ENCODE results near the gene C2CD2. TPM values are rescaled to one million over a fixed set of nuclear protein-coding genes. Genes with fewer than 3 reads are reported as not detected.

C2CD2 gene
- total and polyA plus RNA-seq, 2 of the 8 experiments (the other 6 are each of a cell fraction or from before 2014, with no cell fraction given) = 10.4 to 13.0 TPM

GRCh38 chr21:41980561-41980960, 26.7 kb upstream of the C2CD2 start (continued):
- TF ChIP-seq RXRA (IDR thresholded peaks at IDR 0.05; ENCODE audit: insufficient read depth, low read depth, low read length) (no peak), KDM1A (IDR thresholded peaks at IDR 0.05; ENCODE audit: borderline replicate concordance, low read length) (no peak), TAF1 (IDR thresholded peaks at IDR 0.05; ENCODE audit: low read depth, low read length) (no peak), EGR1 (IDR thresholded peaks at IDR 0.05; ENCODE audit: borderline replicate concordance, low read depth, low read length) (no peak), JUN (IDR thresholded peaks at IDR 0.05; ENCODE audit: low read depth, low read length) (no peak), POLR2AphosphoS5 (IDR thresholded peaks at IDR 0.05; ENCODE audit: low read depth, low read length) (no peak), SRF (IDR thresholded peaks at IDR 0.05; ENCODE audit: low read depth, low read length) (no peak), RFX5 (IDR thresholded peaks at IDR 0.05; ENCODE audit: borderline replicate concordance, low read depth, low read length) (no peak)
